Natural killer cell (primary cell): Measurements from ENCODE around the gene GIMAP1. TPM values are rescaled to one million over a fixed set of nuclear protein-coding genes. Genes with fewer than 3 reads are reported as not detected.
A peak's percentile ranks its signal among the peaks of the same experiment; 100 is the strongest.

Experiments
- ATAC-seq, 3 donors: fragments of 150-1000 bp in 2 of 3; fragments of 200-7000 bp in 1 of 3; cut with Tn5 transposase; 1 replicate in 1 of 3; 2 replicates in 2 of 3; pipeline ENCODE4 v1.10.0; 2021; ENCODE audit warnings: mild to moderate bottlenecking in 2 of 3, moderate library complexity in 2 of 3
- DNase-seq, 2 donors: peaks; one replicate each; pipeline versions ENCODE4 v3.0.0 to v3.0.0-alpha.2; 2013 to 2021; ENCODE audit warnings: mixed read lengths in 1 of 2
- H3K27ac ChIP-seq: one replicate; pipeline ENCODE4 v1.5.1; 2013; ENCODE audit warnings: mild to moderate bottlenecking, low read length
- H3K27me3 ChIP-seq: one replicate; pipeline ENCODE4 v1.6.1; 2013; ENCODE audit warnings: low read length; ENCODE audit not compliant: control insufficient read depth, insufficient read depth
- H3K36me3 ChIP-seq: one replicate; pipeline ENCODE4 v1.6.1; 2013; ENCODE audit warnings: low read length; ENCODE audit not compliant: control insufficient read depth, insufficient read depth
- H3K4me1 ChIP-seq: one replicate; pipeline ENCODE4 v1.6.1; 2013; ENCODE audit warnings: low read length; ENCODE audit not compliant: control insufficient read depth, insufficient read depth
- H3K4me3 ChIP-seq: one replicate; pipeline ENCODE4 v1.5.1; 2013; ENCODE audit warnings: low read length
- H3K9me3 ChIP-seq: one replicate; pipeline ENCODE4 v1.6.1; 2013; ENCODE audit warnings: low read length; ENCODE audit not compliant: control insufficient read depth, insufficient read depth
- H3K27ac Mint-ChIP-seq, 2 donors: one replicate each; pipeline ENCODE4 v1.8.0; 2022; ENCODE audit warnings: mild to moderate bottlenecking in 2 of 2, mixed read lengths in 2 of 2, moderate library complexity in 1 of 2
- H3K27me3 Mint-ChIP-seq, 2 donors: one replicate each; pipeline ENCODE4 v1.8.0; 2022; ENCODE audit warnings: low read depth in 2 of 2, mixed read lengths in 2 of 2
- H3K36me3 Mint-ChIP-seq: one replicate; pipeline ENCODE4 v1.8.0; 2022; ENCODE audit warnings: mixed read lengths
- H3K4me1 Mint-ChIP-seq, 2 donors: one replicate each; pipeline ENCODE4 v1.8.0; 2022; ENCODE audit warnings: mixed read lengths in 2 of 2
- H3K4me3 Mint-ChIP-seq: one replicate; pipeline ENCODE4 v1.8.0; 2022; ENCODE audit warnings: mild to moderate bottlenecking, moderate library complexity, mixed read lengths
- H3K9me3 Mint-ChIP-seq, 2 donors: one replicate each; pipeline ENCODE4 v1.8.0; 2022; ENCODE audit warnings: mixed read lengths in 2 of 2
- CTCF ChIP-seq: fragments of 200-600 bp; IDR thresholded peaks from one replicate; pipeline ENCODE4 v1.8.0; 2022; ENCODE audit warnings: antibody characterized with exemption
- WGBS: methylation state at CpG from one replicate; pipeline ENCODE4 v1.1.7; 2013; ENCODE audit warnings: missing lambda C conversion rate; ENCODE audit not compliant: insufficient coverage; 5-methylcytosine and 5-hydroxymethylcytosine counted together
- intact Hi-C: fragments of 100-400 bp; cut with micrococcal nuclease; formaldehyde crosslinking; loops from one replicate; pipeline ENCODE4 v1.14.2; 2022
- total RNA-seq, 4 donors: library from RNA; stranded (reverse); fragments of 120-200 nt in 1 of 4; gene quantifications; one replicate each; pipeline versions ENCODE4 v1.2.3 to v1.2.4, GENCODE V29; 2013 to 2022

GIMAP1 gene
- total RNA-seq, 3 donors from 2014 or later (not counting 1 experiment from before 2014, with no cell fraction given): 11.1 to 23.9 (median 13.3) TPM

GRCh38 chr7:150731916-150732315, 15.5 kb downstream of the GIMAP1 start:
- Mint-ChIP-seq H3K36me3 (peaks cover 17% of the 10 kb centered on the region), H3K27ac (peak overlapping the region; percentile 88 to 90), H3K4me1 (peaks cover 44 to 48% of the 10 kb centered on the region in 2 donors), H3K27me3 (no peaks in the 10 kb centered on the region), H3K4me3 (peak overlapping the region; percentile 65), H3K9me3 (peaks cover 2 to 7% of the 10 kb centered on the region in 2 donors)
- intact Hi-C loops: no loop called here
- WGBS: 30% methylated on average over 1 of the region's 1 CpG
- TF ChIP-seq CTCF: no peak
- Histone ChIP-seq H3K4me3 (no peak overlapping the region), H3K27ac (peak overlapping the region; percentile 49), H3K36me3 (no peaks in the 10 kb centered on the region), H3K9me3 (peaks cover 8% of the 10 kb centered on the region), H3K4me1 (peaks cover 23% of the 10 kb centered on the region), H3K27me3 (no peaks in the 10 kb centered on the region)
- peak; percentile 88 to 94 (median 93) for ATAC-seq
- DNase-seq: no peak

- ATAC-seq (no peak), DNase-seq (peak in 1 of 2 donors; percentile 55)
- 77% methylated on average over 5 of the region's 5 CpGs for WGBS
- Mint-ChIP-seq H3K27me3 (no peaks in the 10 kb centered on the region), H3K4me3 (no peak overlapping the region), H3K27ac (peak overlapping the region; percentile 88 to 90), H3K9me3 (peaks cover 0 to 5% of the 10 kb centered on the region in 2 donors), H3K4me1 (peaks cover 43 to 46% of the 10 kb centered on the region in 2 donors), H3K36me3 (peaks cover 10% of the 10 kb centered on the region)
- intact Hi-C loops: no loop called here
- Histone ChIP-seq H3K36me3 (no peaks in the 10 kb centered on the region), H3K27me3 (no peaks in the 10 kb centered on the region), H3K4me1 (peaks cover 24% of the 10 kb centered on the region), H3K27ac (peak overlapping the region; percentile 49), H3K4me3 (no peak overlapping the region), H3K9me3 (peaks cover under 1% of the 10 kb centered on the region)
- no peak for TF ChIP-seq CTCF
These were observed 16.5 kb downstream of the GIMAP1 start for GRCh38 chr7:150732786-150733481.

DNA sequence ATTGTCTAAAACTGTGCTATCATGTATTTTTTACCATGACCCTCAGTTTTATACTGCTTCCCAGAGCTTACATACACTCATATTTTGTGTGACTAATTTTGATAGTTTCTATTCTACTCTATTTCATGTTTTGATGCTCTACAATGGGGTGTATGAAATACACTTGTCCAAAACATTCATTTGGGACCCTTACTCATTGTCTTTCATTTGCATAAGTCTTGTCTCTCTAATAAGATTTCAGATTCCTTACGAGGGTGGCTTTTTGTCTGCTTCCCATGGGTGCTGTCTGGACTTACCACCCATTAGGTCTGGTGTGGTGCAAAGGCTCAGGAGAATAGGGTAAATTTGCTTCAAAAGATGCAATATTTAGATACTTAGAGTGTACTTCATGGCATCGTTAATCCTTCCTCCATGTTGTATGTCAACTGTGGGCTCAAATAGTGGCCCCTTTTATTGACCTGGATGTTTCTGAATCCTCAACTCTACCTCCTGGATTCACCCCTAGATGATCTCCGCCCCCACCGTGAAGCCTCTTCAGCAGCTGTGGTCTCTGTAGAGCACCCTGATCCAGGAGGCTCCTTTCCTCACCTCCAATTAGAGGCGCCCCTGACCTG, 17.2 kb downstream of the GIMAP1 start:
- peak overlapping the region; percentile 88 to 90 for H3K27ac Mint-ChIP-seq
- Histone ChIP-seq H3K27me3 (no peaks in the 10 kb centered on the region), H3K4me1 (peaks cover 24% of the 10 kb centered on the region), H3K9me3 (no peaks in the 10 kb centered on the region), H3K4me3 (no peak overlapping the region), H3K27ac (no peak overlapping the region), H3K36me3 (no peaks in the 10 kb centered on the region)
- DNase-seq: no peak
- H3K4me1 Mint-ChIP-seq: peaks cover 45 to 52% of the 10 kb centered on the region in 2 donors
- intact Hi-C loops: no loop called here
- WGBS: 87% methylated on average over 4 of the region's 5 CpGs
- H3K27me3 Mint-ChIP-seq: no peaks in the 10 kb centered on the region
- H3K36me3 Mint-ChIP-seq: peaks cover 8% of the 10 kb centered on the region
- ATAC-seq: no peak
- H3K4me3 Mint-ChIP-seq: no peak overlapping the region
- H3K9me3 Mint-ChIP-seq: peaks cover 0 to 2% of the 10 kb centered on the region in 2 donors
- TF ChIP-seq CTCF: no peak
